GM20000 (cell line): ENCODE measurements around the gene CCDC80.
"Not testable (repeated sequence)": the region's sequence is repeated elsewhere in the genome, so short reads cannot be mapped to it uniquely, and the experiment has no call there.

ENCODE experiments used
- DNase-seq: peaks from one replicate; pipeline ENCODE4 v3.0.0; 2012; ENCODE audit warnings: low spot score
- TF ChIP-seq, protein P1 (sequence below): IDR thresholded peaks from 2 replicates; pipeline ENCODE4 v1.5.1; 2012; ENCODE audit warnings: mild to moderate bottlenecking, control low read depth; ENCODE audit errors: extremely low read depth, missing control alignments

Gene CCDC80

DNA sequence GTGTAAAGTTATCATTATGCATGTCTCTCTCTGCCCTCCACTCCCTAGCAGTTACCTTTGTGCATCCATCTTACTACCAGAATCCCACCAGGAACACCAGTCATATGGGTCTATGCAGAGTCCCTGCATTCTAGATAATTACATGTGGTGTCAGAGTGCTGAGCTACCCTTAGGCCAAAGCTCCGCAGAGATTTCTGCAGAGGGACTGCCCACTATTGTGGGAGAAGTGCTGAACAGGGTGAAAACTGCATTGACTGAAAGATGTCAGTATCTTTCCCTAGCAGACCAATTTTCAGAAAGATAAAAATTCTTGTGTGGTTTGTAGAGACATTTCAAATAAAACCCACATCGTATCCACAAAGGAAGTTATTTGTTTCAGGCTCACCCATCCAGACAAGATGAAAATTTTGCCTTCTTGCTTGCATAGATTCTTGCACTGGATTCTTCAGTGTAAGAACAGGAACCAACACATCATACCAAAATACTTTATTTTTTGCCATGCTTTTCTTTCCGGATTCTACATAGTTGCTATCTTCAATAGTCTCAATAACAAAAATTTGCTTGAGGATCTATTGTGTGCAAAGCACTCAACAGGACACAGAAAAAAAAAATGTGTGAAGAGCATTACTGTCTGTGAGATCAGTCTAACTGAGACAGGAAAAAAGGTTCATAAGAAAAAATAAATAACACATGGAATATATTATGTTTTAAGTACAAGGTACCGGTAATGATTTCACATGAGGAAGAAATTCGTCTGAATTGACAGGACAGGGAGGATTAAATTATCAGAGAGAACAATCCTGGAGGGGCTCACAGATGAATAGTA, 32.0 kb upstream of the CCDC80 start:
- TF ChIP-seq, protein P1, sequence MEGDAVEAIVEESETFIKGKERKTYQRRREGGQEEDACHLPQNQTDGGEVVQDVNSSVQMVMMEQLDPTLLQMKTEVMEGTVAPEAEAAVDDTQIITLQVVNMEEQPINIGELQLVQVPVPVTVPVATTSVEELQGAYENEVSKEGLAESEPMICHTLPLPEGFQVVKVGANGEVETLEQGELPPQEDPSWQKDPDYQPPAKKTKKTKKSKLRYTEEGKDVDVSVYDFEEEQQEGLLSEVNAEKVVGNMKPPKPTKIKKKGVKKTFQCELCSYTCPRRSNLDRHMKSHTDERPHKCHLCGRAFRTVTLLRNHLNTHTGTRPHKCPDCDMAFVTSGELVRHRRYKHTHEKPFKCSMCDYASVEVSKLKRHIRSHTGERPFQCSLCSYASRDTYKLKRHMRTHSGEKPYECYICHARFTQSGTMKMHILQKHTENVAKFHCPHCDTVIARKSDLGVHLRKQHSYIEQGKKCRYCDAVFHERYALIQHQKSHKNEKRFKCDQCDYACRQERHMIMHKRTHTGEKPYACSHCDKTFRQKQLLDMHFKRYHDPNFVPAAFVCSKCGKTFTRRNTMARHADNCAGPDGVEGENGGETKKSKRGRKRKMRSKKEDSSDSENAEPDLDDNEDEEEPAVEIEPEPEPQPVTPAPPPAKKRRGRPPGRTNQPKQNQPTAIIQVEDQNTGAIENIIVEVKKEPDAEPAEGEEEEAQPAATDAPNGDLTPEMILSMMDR = no peak
- no peak for DNase-seq

DNA sequence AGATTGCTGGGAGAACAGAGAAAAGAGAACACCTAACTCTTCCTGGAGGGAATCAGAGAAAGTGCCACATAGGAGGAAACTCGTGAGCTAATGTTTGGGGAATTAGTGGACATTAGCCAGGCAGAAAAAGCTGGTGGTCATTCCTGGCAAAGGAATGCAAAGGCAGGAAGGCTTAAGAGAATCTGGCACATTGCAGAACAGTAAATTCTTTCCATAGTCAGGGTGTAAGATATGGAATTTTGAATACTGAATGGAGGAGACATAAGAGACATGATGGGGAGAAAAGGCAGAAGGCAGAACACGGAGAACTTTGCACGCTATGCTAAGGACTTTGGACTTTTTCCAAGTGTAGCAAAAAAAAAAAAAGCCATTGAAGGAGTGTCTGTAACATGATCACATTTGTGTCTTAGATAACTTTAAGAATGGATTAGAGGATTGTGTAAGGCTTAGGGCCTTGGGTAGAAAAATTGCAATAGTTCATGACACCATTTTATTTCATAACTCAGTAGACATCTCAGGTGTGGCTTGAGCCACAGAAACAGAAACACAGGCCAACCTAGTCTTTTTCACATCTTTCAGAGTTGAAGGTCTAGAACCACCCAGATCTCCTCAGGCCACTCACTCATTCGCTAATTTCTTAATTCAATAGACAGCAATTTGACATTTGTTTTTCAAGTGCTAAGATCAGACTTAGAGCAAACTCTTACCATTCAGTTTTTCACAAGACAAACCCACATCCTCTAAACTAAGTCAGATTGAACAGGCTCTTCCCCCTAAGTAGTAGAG, 31.2 kb upstream of the CCDC80 start:
- TF ChIP-seq, protein P1 = no peak
- DNase-seq = no peak

DNA sequence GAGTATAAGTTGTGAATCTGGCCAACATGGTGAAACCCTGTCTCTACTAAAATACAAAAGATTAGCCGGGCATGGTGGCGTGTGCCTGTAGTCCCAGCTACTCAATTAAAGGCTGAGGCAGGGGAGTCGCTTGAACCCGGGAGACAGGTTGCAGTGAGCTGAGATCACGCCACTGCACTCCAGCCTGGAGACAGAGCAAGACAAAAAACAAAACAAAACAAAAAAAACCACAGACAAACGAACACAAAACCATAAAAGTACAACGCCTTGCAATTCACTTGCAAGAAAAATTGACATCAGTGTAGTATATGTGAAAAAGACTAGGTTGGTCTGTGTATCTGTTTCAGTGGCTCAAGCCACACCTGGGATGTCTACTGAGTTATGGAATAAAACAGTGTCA, 29.9 kb upstream of the CCDC80 start:
- TF ChIP-seq, protein P1 = no peak
- DNase-seq = no peak

DNA sequence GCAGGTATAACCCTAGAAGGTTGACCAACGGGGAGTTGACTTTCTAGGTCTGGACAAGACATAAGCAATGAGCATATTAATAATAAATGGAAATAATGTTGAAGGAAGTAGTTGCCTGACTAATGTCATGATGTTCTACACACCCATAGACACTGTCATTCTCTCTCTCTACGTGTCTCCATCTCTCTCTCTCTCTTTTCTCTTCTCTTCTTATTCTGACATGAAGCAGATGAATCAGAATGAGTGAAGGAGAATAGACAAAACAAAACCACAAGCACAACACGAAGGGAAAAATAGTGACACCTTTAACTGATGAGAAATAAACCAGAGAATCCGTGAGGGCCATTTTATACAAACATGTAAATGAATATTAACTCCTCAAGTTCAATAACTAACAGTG, 26.7 kb upstream of the CCDC80 start:
- TF ChIP-seq, protein P1 = no peak
- no peak for DNase-seq

DNA sequence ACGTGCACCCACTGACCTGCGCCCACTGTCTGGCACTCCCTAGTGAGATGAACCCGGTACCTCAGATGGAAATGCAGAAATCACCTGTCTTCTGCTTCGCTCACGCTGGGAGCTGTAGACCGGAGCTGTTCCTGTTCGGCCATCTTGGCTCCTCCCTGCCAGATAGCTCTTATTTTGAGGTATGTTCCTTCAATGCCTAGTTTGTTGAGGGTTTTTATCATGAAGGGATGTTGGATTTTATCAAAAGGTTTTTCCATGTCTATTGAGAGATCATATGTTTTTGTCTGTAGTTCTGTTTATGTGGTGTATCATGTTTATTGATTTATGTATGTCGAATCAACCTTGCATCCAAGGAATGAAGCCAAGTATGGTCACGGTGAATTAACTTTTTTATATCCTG, 24.1 kb upstream of the CCDC80 start:
- not testable (repeated sequence) for DNase-seq

DNA sequence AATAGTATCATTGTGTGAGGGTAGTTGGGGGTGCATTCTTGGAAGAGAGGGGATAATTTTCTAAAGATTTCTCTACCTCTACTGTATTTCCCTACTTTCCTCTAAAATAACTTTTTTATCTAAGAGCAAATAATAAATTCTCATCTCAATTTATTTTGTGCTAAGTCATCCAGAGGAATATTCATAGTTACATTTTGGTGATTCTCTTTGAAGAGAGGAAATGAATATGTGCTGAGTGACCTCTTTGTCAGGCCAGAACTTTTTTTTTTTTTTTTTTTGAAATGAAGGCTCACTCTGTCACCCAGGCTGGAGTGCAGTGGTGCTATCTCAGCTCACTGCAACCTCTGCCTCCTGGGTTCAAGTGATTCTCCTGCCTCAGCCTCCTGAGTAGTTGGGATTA, 15.1 kb upstream of the CCDC80 start:
- TF ChIP-seq, protein P1 = no peak
- DNase-seq = no peak

DNA sequence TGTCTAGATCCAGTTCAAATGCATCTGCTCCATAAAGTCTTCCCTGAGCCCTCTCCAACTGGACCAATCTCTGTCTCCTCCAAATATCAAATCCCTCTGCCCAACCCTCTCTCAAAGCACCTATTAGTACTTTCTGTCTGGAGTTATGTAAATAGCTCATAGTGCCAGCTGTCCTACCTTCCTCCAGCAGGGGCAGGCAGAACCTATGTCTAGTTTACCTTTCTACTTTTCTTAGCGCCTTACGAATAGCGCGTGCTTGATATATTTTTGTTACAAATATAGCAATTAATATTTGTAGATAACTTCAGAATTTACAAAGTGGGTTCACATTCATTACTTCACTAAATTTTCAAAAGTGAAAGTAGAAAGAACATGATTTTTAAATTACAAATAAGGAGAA, 14.0 kb upstream of the CCDC80 start:
- TF ChIP-seq, protein P1 = no peak
- DNase-seq = no peak
